Activated T-cell treated with anti-CD3 and anti-CD28 coated beads, Interleukin-2, amount 50 U/mL, for 72 hours (primary cell): ENCODE measurements around the gene CAMTA1. TPM values are rescaled to one million over a fixed set of nuclear protein-coding genes. Genes with fewer than 3 reads are reported as not detected.

Source experiments
- ATAC-seq, 2 donors: fragments of 150-1000 bp; cut with Tn5 transposase; replicated peaks in 1 of 2; 2 replicates each; pipeline ENCODE4 v1.10.0; 2021; ENCODE audit warnings: moderate library complexity in 2 of 2, mild to moderate bottlenecking in 1 of 2
- DNase-seq, 2 donors: peaks; one replicate each; pipeline ENCODE4 v3.0.0; 2021 to 2022; ENCODE audit warnings: mixed read lengths in 1 of 2
- H3K27ac Mint-ChIP-seq: one replicate; pipeline ENCODE4 v1.8.0; 2022; ENCODE audit warnings: mild to moderate bottlenecking, moderate library complexity, mixed read lengths
- H3K27me3 Mint-ChIP-seq: one replicate; pipeline ENCODE4 v1.8.0; 2022; ENCODE audit warnings: low read depth, mixed read lengths
- H3K36me3 Mint-ChIP-seq, 2 donors: one replicate each; pipeline ENCODE4 v1.8.0; 2022; ENCODE audit warnings: mixed read lengths in 2 of 2, mild to moderate bottlenecking in 1 of 2; ENCODE audit not compliant: insufficient read depth in 2 of 2
- H3K4me1 Mint-ChIP-seq: one replicate; pipeline ENCODE4 v1.8.0; 2022; ENCODE audit warnings: low read depth, mixed read lengths
- H3K4me3 Mint-ChIP-seq, 2 donors: one replicate each; pipeline ENCODE4 v1.8.0; 2022; ENCODE audit warnings: mild to moderate bottlenecking in 2 of 2, mixed read lengths in 2 of 2, moderate library complexity in 2 of 2
- H3K9me3 Mint-ChIP-seq, 2 donors: one replicate each; pipeline ENCODE4 v1.8.0; 2022; ENCODE audit warnings: mixed read lengths in 2 of 2
- total RNA-seq, 2 donors: library from RNA; stranded (reverse); gene quantifications; one replicate each; pipeline ENCODE4 v1.2.3, GENCODE V29; 2022

The CAMTA1 gene
- total RNA-seq, 2 donors from 2014 or later = 47.8 to 63.3 TPM

GRCh38 chr1:7453038-7453437 is 667.8 kb downstream of the CAMTA1 start:
- no peaks in the 10 kb centered on the region for H3K4me1 Mint-ChIP-seq

GRCh38 chr1:7454052-7454815 is 669.0 kb downstream of the CAMTA1 start:
- Mint-ChIP-seq H3K9me3 (no peaks in the 10 kb centered on the region), H3K27ac (no peak overlapping the region), H3K36me3 (no peaks in the 10 kb centered on the region), H3K27me3 (no peaks in the 10 kb centered on the region), H3K4me1 (no peaks in the 10 kb centered on the region), H3K4me3 (no peak overlapping the region)
- no peak for ATAC-seq
- DNase-seq = no peak

More at GRCh38 chr1:7453038-7453437, 667.8 kb downstream of the CAMTA1 start:
- H3K27me3 Mint-ChIP-seq = no peaks in the 10 kb centered on the region
- H3K9me3 Mint-ChIP-seq = no peaks in the 10 kb centered on the region
- DNase-seq = no peak
- H3K36me3 Mint-ChIP-seq = no peaks in the 10 kb centered on the region
- H3K27ac Mint-ChIP-seq = no peak overlapping the region
- ATAC-seq = no peak
- H3K4me3 Mint-ChIP-seq = no peak overlapping the region

GRCh38 chr1:7454895-7455784 is 669.9 kb downstream of the CAMTA1 start:
- no peak overlapping the region for H3K27ac Mint-ChIP-seq
- H3K4me1 Mint-ChIP-seq = no peaks in the 10 kb centered on the region
- ATAC-seq = no peak
- no peak for DNase-seq
- no peak overlapping the region for H3K4me3 Mint-ChIP-seq
- no peaks in the 10 kb centered on the region for H3K27me3 Mint-ChIP-seq
- H3K9me3 Mint-ChIP-seq = no peaks in the 10 kb centered on the region
- H3K36me3 Mint-ChIP-seq = no peaks in the 10 kb centered on the region

GRCh38 chr1:7455796-7456721 is 670.8 kb downstream of the CAMTA1 start:
- Mint-ChIP-seq H3K9me3 (no peaks in the 10 kb centered on the region), H3K4me1 (no peaks in the 10 kb centered on the region), H3K27ac (no peak overlapping the region), H3K36me3 (no peaks in the 10 kb centered on the region), H3K4me3 (no peak overlapping the region), H3K27me3 (peaks cover 6% of the 10 kb centered on the region)
- ATAC-seq (no peak), DNase-seq (no peak)

- H3K27ac Mint-ChIP-seq = no peak overlapping the region
- no peaks in the 10 kb centered on the region for H3K9me3 Mint-ChIP-seq
- H3K36me3 Mint-ChIP-seq = no peaks in the 10 kb centered on the region
- no peak overlapping the region for H3K4me3 Mint-ChIP-seq
- DNase-seq (no peak), ATAC-seq (no peak)
- peaks cover 6% of the 10 kb centered on the region for H3K27me3 Mint-ChIP-seq
- H3K4me1 Mint-ChIP-seq = no peaks in the 10 kb centered on the region
These were observed 671.4 kb downstream of the CAMTA1 start for GRCh38 chr1:7456722-7457082.

- Mint-ChIP-seq H3K36me3 (no peaks in the 10 kb centered on the region), H3K27ac (no peak overlapping the region), H3K4me1 (no peaks in the 10 kb centered on the region), H3K9me3 (no peaks in the 10 kb centered on the region), H3K4me3 (no peak overlapping the region), H3K27me3 (peaks cover 6% of the 10 kb centered on the region)
- ATAC-seq (no peak), DNase-seq (no peak)
These were observed 672.6 kb downstream of the CAMTA1 start for GRCh38 chr1:7457811-7458210.

GRCh38 chr1:7458946-7459345 is 673.7 kb downstream of the CAMTA1 start:
- H3K4me3 Mint-ChIP-seq = no peak overlapping the region
- peaks cover 6% of the 10 kb centered on the region for H3K27me3 Mint-ChIP-seq
- no peaks in the 10 kb centered on the region for H3K36me3 Mint-ChIP-seq
- H3K4me1 Mint-ChIP-seq = no peaks in the 10 kb centered on the region
- no peak for DNase-seq
- no peaks in the 10 kb centered on the region for H3K9me3 Mint-ChIP-seq
- ATAC-seq = no peak
- no peak overlapping the region for H3K27ac Mint-ChIP-seq

- H3K4me3 Mint-ChIP-seq = no peak overlapping the region
These were observed 674.7 kb downstream of the CAMTA1 start for GRCh38 chr1:7459914-7460313.

GRCh38 chr1:7460807-7461206 is 675.6 kb downstream of the CAMTA1 start:
- no peaks in the 10 kb centered on the region for H3K36me3 Mint-ChIP-seq
- no peak overlapping the region for H3K27ac Mint-ChIP-seq
- H3K4me1 Mint-ChIP-seq = no peaks in the 10 kb centered on the region
- DNase-seq (no peak), ATAC-seq (no peak)
- H3K4me3 Mint-ChIP-seq = no peak overlapping the region
- H3K9me3 Mint-ChIP-seq = no peaks in the 10 kb centered on the region
- peaks cover 6% of the 10 kb centered on the region for H3K27me3 Mint-ChIP-seq

More at GRCh38 chr1:7459914-7460313, 674.7 kb downstream of the CAMTA1 start:
- no peak overlapping the region for H3K27ac Mint-ChIP-seq
- DNase-seq (no peak), ATAC-seq (no peak)
- H3K4me1 Mint-ChIP-seq = no peaks in the 10 kb centered on the region
- H3K9me3 Mint-ChIP-seq = no peaks in the 10 kb centered on the region
- no peaks in the 10 kb centered on the region for H3K36me3 Mint-ChIP-seq
- peaks cover 6% of the 10 kb centered on the region for H3K27me3 Mint-ChIP-seq

- no peak for ATAC-seq
- no peaks in the 10 kb centered on the region for H3K36me3 Mint-ChIP-seq
- peaks cover 6% of the 10 kb centered on the region for H3K27me3 Mint-ChIP-seq
- H3K9me3 Mint-ChIP-seq = no peaks in the 10 kb centered on the region
- H3K4me3 Mint-ChIP-seq = no peak overlapping the region
- DNase-seq = no peak
- H3K4me1 Mint-ChIP-seq = no peaks in the 10 kb centered on the region
- H3K27ac Mint-ChIP-seq = no peak overlapping the region
These were observed 677.4 kb downstream of the CAMTA1 start for GRCh38 chr1:7462617-7463016.

- Mint-ChIP-seq H3K27me3 (peaks cover 6% of the 10 kb centered on the region), H3K27ac (no peak overlapping the region), H3K4me3 (no peak overlapping the region), H3K36me3 (no peaks in the 10 kb centered on the region), H3K4me1 (no peaks in the 10 kb centered on the region), H3K9me3 (no peaks in the 10 kb centered on the region)
- ATAC-seq (no peak), DNase-seq (no peak)
These were observed 678.3 kb downstream of the CAMTA1 start for GRCh38 chr1:7463526-7463925.

GRCh38 chr1:7464736-7465135 is 679.5 kb downstream of the CAMTA1 start:
- DNase-seq = no peak
- no peak for ATAC-seq
- Mint-ChIP-seq H3K4me1 (no peaks in the 10 kb centered on the region), H3K36me3 (no peaks in the 10 kb centered on the region), H3K27me3 (peaks cover 6% of the 10 kb centered on the region), H3K27ac (no peak overlapping the region), H3K9me3 (no peaks in the 10 kb centered on the region), H3K4me3 (no peak overlapping the region)
